Measurements from ENCODE around the gene OR51A7.
"Not testable (repeated sequence)": the region's sequence is repeated elsewhere in the genome, so short reads cannot be mapped to it uniquely, and the experiment has no call there.

Gene OR51A7

GRCh38 chr11:4947505-4947904 lies 43.9 kb downstream of the OR51A7 start, which contains the start of gene OR51A4:
TSS of gene OR51A4 (minus strand) at chr11:4947605. CDS start at chr11:4947100, 505 bp downstream.
- no peak within 1 kb of the TSS for H3K27ac ChIP-seq (ENCODE audit: low read length)
- no peaks in the 10 kb centered on the region for H3K27me3 ChIP-seq (ENCODE audit: control insufficient read depth, insufficient read depth, low read length)
- no peak for DNase-seq (ENCODE audit: low read depth, low spot score)
- H3K4me3 ChIP-seq (ENCODE audit: low read length): no peak within 1 kb of the TSS
- H3K4me1 ChIP-seq (ENCODE audit: control insufficient read depth, insufficient read depth, low read length): no peaks in the 10 kb centered on the region
- no peaks in the 10 kb centered on the region for H3K36me3 ChIP-seq (ENCODE audit: control insufficient read depth, insufficient read depth, low read length)
- no peaks in the 10 kb centered on the region for H3K9me3 ChIP-seq (ENCODE audit: control insufficient read depth, insufficient read depth, low read length)

- not testable (repeated sequence) for H3K27me3 ChIP-seq (ENCODE audit: control insufficient read depth, insufficient read depth, low read length); H3K36me3 ChIP-seq (ENCODE audit: control insufficient read depth, insufficient read depth, low read length); H3K4me1 ChIP-seq (ENCODE audit: control insufficient read depth, insufficient read depth, low read length); H3K9me3 ChIP-seq (ENCODE audit: control insufficient read depth, insufficient read depth, low read length); H3K27ac ChIP-seq (ENCODE audit: low read length); H3K4me3 ChIP-seq (ENCODE audit: low read length); DNase-seq (ENCODE audit: low read depth, low spot score)
- WGBS (ENCODE audit: insufficient coverage, insufficient read length): no CpG with 5 or more reads among the region's 2 CpGs
Observed at GRCh38 chr11:4955613-4956012, 52.0 kb downstream of the OR51A7 start, which contains the start of gene OR51A2. TSS of gene OR51A2 (minus strand) at chr11:4955713. CDS start at chr11:4955713, 0 bp downstream.

GRCh38 chr11:4957396-4957795 lies 53.8 kb downstream of the OR51A7 start:
- Histone ChIP-seq H3K27me3 (ENCODE audit: control insufficient read depth, insufficient read depth, low read length) (no peaks in the 10 kb centered on the region), H3K36me3 (ENCODE audit: control insufficient read depth, insufficient read depth, low read length) (no peaks in the 10 kb centered on the region), H3K9me3 (ENCODE audit: control insufficient read depth, insufficient read depth, low read length) (no peaks in the 10 kb centered on the region), H3K4me3 (ENCODE audit: low read length) (no peak overlapping the region), H3K27ac (ENCODE audit: low read length) (no peak overlapping the region), H3K4me1 (ENCODE audit: control insufficient read depth, insufficient read depth, low read length) (no peaks in the 10 kb centered on the region)
- no CpG with 5 or more reads among the region's 4 CpGs for WGBS (ENCODE audit: insufficient coverage, insufficient read length)
- DNase-seq (ENCODE audit: low read depth, low spot score): no peak
